Mesodermal cell (in vitro differentiated cells): ENCODE results near the gene PTPRJ.
"Not testable (repeated sequence)": the region's sequence is repeated elsewhere in the genome, so short reads cannot be mapped to it uniquely, and the experiment has no call there.

ENCODE experiments used
- H3K27ac ChIP-seq: 2 replicates; pipeline ENCODE4 v1.7.0; 2013; ENCODE audit warnings: mild to moderate bottlenecking, low read depth, low read length, moderate library complexity; ENCODE audit not compliant: severe bottlenecking
- H3K36me3 ChIP-seq: 2 replicates; pipeline ENCODE4 v1.7.1; 2013; ENCODE audit warnings: mild to moderate bottlenecking, low read length, moderate library complexity; ENCODE audit not compliant: control insufficient read depth, insufficient read depth
- H3K4me1 ChIP-seq: one replicate; pipeline ENCODE4 v1.7.1; 2013; ENCODE audit warnings: mild to moderate bottlenecking, low read length; ENCODE audit not compliant: insufficient read depth, control insufficient read depth, poor library complexity, severe bottlenecking
- H3K4me3 ChIP-seq: 2 replicates; pipeline ENCODE4 v1.7.0; 2013; ENCODE audit warnings: low read length, control low read depth, mild to moderate bottlenecking; ENCODE audit not compliant: insufficient read depth, poor library complexity, severe bottlenecking; ENCODE audit errors: extremely low read depth
- H3K9me3 ChIP-seq: 2 replicates; pipeline ENCODE4 v1.7.1; 2013; ENCODE audit warnings: mild to moderate bottlenecking, low read length, moderate library complexity; ENCODE audit not compliant: control insufficient read depth
- WGBS, 2 experiments: methylation state at CpG; one replicate each; pipeline ENCODE4 v1.1.5; 2013; ENCODE audit warnings: missing lambda C conversion rate in 2 of 2; ENCODE audit not compliant: insufficient coverage in 2 of 2; 5-methylcytosine and 5-hydroxymethylcytosine counted together

The PTPRJ gene

GRCh38 chr11:48020092-48020755 is 39.9 kb downstream of the PTPRJ start:
- no peak overlapping the region for H3K27ac ChIP-seq
- WGBS, 2 experiments: 91 to 95% methylated on average over 13 to 14 of the region's 17 CpGs

GRCh38 chr11:48021201-48021820 is 41.0 kb downstream of the PTPRJ start:
- H3K36me3 ChIP-seq, H3K9me3 ChIP-seq, H3K4me3 ChIP-seq, H3K27ac ChIP-seq: not testable (repeated sequence)
- 100% methylated on average over 3 of the region's 10 CpGs for WGBS, 2 experiments
- peaks cover 11% of the 10 kb centered on the region for H3K4me1 ChIP-seq

More at GRCh38 chr11:48020092-48020755, 39.9 kb downstream of the PTPRJ start:
- Histone ChIP-seq H3K4me3 (no peak overlapping the region), H3K9me3 (no peaks in the 10 kb centered on the region), H3K4me1 (peaks cover 11% of the 10 kb centered on the region), H3K36me3 (no peaks in the 10 kb centered on the region)

- WGBS, 2 experiments: 92 to 98% methylated on average over 2 to 3 of the region's 4 CpGs
These were observed 42.1 kb downstream of the PTPRJ start for GRCh38 chr11:48022445-48022844.

DNA sequence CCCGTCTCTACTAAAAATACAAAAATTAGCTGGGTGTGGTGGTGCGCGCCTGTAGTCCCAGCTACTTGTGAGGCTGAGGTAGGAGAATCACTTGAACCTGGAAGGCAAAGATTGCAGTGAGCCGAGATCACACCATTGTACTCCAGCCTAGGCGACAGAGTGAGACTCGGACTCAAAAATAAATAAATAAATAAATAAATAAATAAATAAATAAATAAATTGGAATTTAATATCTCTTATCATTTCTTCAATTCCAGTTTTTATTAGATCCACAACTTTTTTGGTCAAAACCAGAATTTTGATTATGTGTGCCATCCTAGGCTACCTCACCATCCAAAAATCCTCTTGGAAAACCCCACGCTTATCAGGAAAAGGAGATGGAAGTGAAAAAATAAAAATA is 43.2 kb downstream of the PTPRJ start:
- WGBS, 2 experiments: 100% methylated on average over 2 of the region's 7 CpGs; no CpG with 5 or more reads in 1 of the 2 experiments
- not testable (repeated sequence) for H3K4me3 ChIP-seq

More at GRCh38 chr11:48022445-48022844, 42.1 kb downstream of the PTPRJ start:
- Histone ChIP-seq H3K27ac (no peak overlapping the region), H3K9me3 (no peaks in the 10 kb centered on the region), H3K4me1 (peaks cover 11% of the 10 kb centered on the region), H3K36me3 (no peaks in the 10 kb centered on the region), H3K4me3 (no peak overlapping the region)

DNA sequence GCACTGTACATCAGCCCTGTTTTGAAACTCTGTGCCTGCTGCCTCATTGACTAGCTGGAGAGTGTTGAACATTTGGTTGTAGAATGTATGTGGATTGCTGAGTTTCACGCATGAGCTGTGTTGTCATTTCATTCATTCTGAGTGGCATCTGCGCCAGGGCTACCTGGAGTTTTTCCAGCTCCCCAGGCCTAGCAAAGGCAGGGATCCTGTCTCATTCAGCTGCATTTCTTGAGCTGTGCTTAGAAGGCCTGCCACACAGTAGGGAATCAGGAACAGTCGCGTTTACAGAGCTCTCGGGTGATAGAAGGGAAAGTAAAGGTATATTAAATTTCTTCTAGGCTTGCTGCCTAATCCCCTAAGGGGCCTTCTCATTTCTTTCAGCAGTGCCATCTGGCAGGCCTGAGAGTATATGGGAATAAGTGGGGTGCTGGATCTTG is 44.3 kb downstream of the PTPRJ start:
- Histone ChIP-seq H3K4me1 (peaks cover 4% of the 10 kb centered on the region), H3K9me3 (no peaks in the 10 kb centered on the region), H3K36me3 (no peaks in the 10 kb centered on the region), H3K4me3 (no peak overlapping the region), H3K27ac (no peak overlapping the region)
- 80 to 90% methylated on average over 4 of the region's 5 CpGs for WGBS, 2 experiments

More for the DNA sequence above, 43.2 kb downstream of the PTPRJ start:
- not testable (repeated sequence) for H3K27ac ChIP-seq, H3K36me3 ChIP-seq, H3K9me3 ChIP-seq, H3K4me1 ChIP-seq

- no peaks in the 10 kb centered on the region for H3K9me3 ChIP-seq
- 93 to 95% methylated on average over 7 of the region's 9 CpGs for WGBS, 2 experiments
- H3K27ac ChIP-seq: no peak overlapping the region
- H3K4me3 ChIP-seq: no peak overlapping the region
- no peaks in the 10 kb centered on the region for H3K36me3 ChIP-seq
- peaks cover 8% of the 10 kb centered on the region for H3K4me1 ChIP-seq
These were observed 45.1 kb downstream of the PTPRJ start for GRCh38 chr11:48025293-48025983.

- Histone ChIP-seq H3K9me3 (no peaks in the 10 kb centered on the region), H3K27ac (no peak overlapping the region), H3K4me3 (no peak overlapping the region), H3K4me1 (peaks cover 8% of the 10 kb centered on the region), H3K36me3 (no peaks in the 10 kb centered on the region)
- 92 to 100% methylated on average over 1 to 3 of the region's 3 CpGs for WGBS, 2 experiments
These were observed 45.6 kb downstream of the PTPRJ start for GRCh38 chr11:48025984-48026340.

- no peaks in the 10 kb centered on the region for H3K9me3 ChIP-seq
- no peak overlapping the region for H3K27ac ChIP-seq
- H3K4me1 ChIP-seq: peaks cover 12% of the 10 kb centered on the region
- peaks cover 3% of the 10 kb centered on the region for H3K36me3 ChIP-seq
- WGBS, 2 experiments: 60 to 88% methylated on average over 2 to 5 of the region's 6 CpGs
- no peak overlapping the region for H3K4me3 ChIP-seq
These were observed 48.7 kb downstream of the PTPRJ start for GRCh38 chr11:48028914-48029680.

GRCh38 chr11:48029681-48030290 is 49.4 kb downstream of the PTPRJ start:
- Histone ChIP-seq H3K27ac (no peak overlapping the region), H3K4me3 (no peak overlapping the region), H3K36me3 (peaks cover 3% of the 10 kb centered on the region), H3K9me3 (no peaks in the 10 kb centered on the region), H3K4me1 (peaks cover 12% of the 10 kb centered on the region)
- 40% methylated on average over 1 of the region's 6 CpGs; no CpG with 5 or more reads in 1 of the 2 experiments for WGBS, 2 experiments

DNA sequence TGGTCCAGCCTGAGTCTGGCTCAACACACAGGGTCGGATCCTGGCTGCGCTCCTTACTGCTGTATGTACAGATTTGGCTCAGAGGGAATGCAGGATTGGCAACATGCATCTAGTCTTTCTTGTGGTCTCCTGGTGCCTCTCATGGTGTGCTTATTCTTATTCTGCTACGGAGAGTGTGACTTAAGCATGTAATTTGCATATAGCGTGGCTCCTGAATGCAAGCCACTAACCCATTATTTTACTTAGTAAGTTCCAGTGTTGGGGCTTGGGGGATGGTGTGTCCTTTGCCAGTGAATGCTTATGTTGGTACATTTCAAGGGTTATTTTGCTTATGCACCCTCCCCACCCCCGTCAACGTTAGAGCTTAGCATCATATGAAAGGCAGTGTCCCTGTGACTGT is 51.2 kb downstream of the PTPRJ start:
- H3K36me3 ChIP-seq: peaks cover 3% of the 10 kb centered on the region
- H3K27ac ChIP-seq: no peak overlapping the region
- no peak overlapping the region for H3K4me3 ChIP-seq
- H3K4me1 ChIP-seq: peaks cover 19% of the 10 kb centered on the region
- WGBS, 2 experiments: 88 to 95% methylated on average over 2 to 3 of the region's 6 CpGs
- H3K9me3 ChIP-seq: no peaks in the 10 kb centered on the region
